Measurements from ENCODE around the gene KRTAP4-7. TPM values are rescaled to one million over a fixed set of nuclear protein-coding genes. Genes with fewer than 3 reads are reported as not detected.
"Not testable (repeated sequence)": the region's sequence is repeated elsewhere in the genome, so short reads cannot be mapped to it uniquely, and the experiment has no call there.

The KRTAP4-7 gene
- total RNA-seq, 6 experiments from 2014 or later: not detected

GRCh38 chr17:41116297-41116696 lies 32.3 kb downstream of the KRTAP4-7 start:
- TF ChIP-seq, protein P1, sequence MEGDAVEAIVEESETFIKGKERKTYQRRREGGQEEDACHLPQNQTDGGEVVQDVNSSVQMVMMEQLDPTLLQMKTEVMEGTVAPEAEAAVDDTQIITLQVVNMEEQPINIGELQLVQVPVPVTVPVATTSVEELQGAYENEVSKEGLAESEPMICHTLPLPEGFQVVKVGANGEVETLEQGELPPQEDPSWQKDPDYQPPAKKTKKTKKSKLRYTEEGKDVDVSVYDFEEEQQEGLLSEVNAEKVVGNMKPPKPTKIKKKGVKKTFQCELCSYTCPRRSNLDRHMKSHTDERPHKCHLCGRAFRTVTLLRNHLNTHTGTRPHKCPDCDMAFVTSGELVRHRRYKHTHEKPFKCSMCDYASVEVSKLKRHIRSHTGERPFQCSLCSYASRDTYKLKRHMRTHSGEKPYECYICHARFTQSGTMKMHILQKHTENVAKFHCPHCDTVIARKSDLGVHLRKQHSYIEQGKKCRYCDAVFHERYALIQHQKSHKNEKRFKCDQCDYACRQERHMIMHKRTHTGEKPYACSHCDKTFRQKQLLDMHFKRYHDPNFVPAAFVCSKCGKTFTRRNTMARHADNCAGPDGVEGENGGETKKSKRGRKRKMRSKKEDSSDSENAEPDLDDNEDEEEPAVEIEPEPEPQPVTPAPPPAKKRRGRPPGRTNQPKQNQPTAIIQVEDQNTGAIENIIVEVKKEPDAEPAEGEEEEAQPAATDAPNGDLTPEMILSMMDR (IDR thresholded peaks at IDR 0.05): no peak
- peak overlapping the region; percentile 67; the same call in 1 of the 2 replicates for H3K27ac Mint-ChIP-seq
- H3K36me3 Mint-ChIP-seq (ENCODE audit: low read depth): peaks cover 21% of the 10 kb centered on the region
- DNase-seq: peak; percentile 68
- H3K9me3 Mint-ChIP-seq: peaks cover 14% of the 10 kb centered on the region
- peaks cover 65% of the 10 kb centered on the region for H3K4me1 Mint-ChIP-seq (ENCODE audit: low read depth)
- H3K27me3 Mint-ChIP-seq (ENCODE audit: insufficient read depth): no peaks in the 10 kb centered on the region
- H3K4me3 Mint-ChIP-seq: no peak overlapping the region; the same call in 1 of the 2 replicates

DNA sequence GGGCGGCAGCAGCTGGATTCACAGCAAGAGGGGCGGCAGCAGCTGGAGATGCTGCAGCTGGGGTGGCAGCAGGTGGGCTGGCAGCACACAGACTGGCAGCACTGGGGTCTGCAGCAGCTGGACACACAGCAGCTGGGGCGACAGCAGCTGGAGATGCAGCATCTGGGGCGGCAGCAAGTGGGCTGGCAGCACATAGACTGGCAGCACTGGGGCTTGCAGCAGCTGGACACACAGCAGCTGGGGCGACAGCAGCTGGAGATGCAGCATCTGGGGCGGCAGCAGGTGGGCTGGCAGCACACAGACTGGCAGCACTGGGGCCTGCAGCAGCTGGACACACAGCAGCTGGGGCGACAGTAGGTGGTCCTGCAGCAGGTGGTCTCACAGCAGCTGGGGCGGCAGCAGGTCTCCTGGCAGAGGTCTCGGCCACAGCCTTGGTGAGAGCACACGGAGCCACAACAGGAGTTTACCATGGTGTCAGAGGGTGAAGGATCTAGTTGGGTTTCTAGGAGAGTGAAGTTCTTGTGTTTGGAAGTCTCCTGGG lies 34.0 kb downstream of the KRTAP4-7 start, which contains the start of gene KRTAP4-11:
Gene KRTAP4-11 (minus strand): TSS at position 528 of the 541 bp plus-strand sequence. CDS start 58 bp downstream, at position 470.
- Mint-ChIP-seq H3K4me1 (ENCODE audit: low read depth) (peaks cover 75% of the 10 kb centered on the region), H3K27ac (peak within 1 kb of the TSS; percentile 77), H3K4me3 (peak within 1 kb of the TSS; percentile 17), H3K9me3 (peaks cover 14% of the 10 kb centered on the region), H3K36me3 (ENCODE audit: low read depth) (peaks cover 22% of the 10 kb centered on the region)
- H3K27me3 Mint-ChIP-seq (ENCODE audit: insufficient read depth); DNase-seq: not testable (repeated sequence)

DNA sequence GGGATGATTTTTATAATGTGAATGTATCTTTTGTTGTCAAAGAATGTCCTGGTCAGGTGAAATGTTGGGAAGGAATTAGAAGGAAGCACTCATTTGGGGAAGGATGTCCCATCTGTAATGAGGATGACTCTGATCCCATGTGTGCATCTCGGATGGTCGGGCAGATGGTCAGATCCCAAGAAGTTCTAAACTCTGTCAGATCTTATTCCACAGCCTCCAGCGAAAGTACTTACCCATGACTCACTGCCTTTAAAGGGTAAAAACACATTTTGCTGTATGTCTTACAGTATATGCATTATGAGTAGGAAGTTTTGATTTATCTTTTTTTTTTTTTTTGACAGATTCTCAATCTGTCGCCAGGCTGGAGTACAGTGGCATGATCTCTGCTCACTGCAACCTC lies 34.8 kb downstream of the KRTAP4-7 start:
- H3K27ac Mint-ChIP-seq: peak overlapping the region; percentile 77
- H3K27me3 Mint-ChIP-seq (ENCODE audit: insufficient read depth): no peaks in the 10 kb centered on the region
- DNase-seq: peak; percentile 59
- peaks cover 8% of the 10 kb centered on the region for H3K9me3 Mint-ChIP-seq
- H3K4me1 Mint-ChIP-seq (ENCODE audit: low read depth): peaks cover 83% of the 10 kb centered on the region
- peak overlapping the region; percentile 17 for H3K4me3 Mint-ChIP-seq
- TF ChIP-seq, protein P1 (IDR thresholded peaks at IDR 0.05): no peak
- H3K36me3 Mint-ChIP-seq (ENCODE audit: low read depth): peaks cover 20% of the 10 kb centered on the region

DNA sequence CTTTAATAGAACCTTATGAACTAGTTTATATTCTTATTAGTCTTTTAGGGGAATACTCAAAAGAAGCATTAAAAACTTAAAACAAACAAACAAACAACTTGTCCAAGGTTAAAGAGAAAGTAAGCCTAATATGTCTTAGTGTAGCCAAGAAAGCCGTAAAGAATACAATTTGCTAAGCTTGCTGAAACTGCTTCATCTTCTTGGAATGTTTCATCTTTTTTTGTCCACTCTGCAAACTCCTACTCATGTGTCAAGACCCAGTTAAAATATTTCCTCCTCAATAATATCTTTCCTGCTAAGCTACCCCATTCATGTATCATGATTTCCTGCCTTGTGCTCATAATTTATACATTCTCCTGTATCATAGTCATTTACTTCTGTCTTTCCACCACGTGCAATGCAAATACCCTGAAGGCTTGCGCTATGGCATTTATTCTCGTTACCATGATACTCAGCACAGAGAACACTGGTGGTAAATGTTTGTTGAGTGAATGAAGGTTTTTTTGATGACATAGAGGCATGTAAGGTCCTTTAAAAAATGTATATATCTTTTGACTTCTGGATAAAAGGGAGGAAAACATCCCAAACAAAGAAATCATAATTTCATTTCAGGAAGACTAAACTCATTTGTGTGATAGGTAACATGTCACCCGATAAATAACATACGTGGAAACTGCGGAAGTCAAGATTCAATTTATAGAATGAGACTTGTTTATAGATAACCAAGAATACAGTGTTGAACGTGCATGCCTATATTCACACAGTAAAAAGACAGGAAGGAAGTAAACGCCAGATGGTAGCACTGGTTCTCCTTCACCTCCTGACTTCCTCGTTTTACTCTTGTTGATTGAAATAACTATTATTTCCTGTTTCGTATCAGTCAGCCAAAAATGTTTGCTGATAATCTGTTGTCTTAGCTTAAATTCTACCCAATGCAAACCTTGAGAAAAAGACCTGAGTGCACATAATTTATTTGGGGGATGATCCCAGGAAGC lies 36.0 kb downstream of the KRTAP4-7 start:
- peak; percentile 90 for DNase-seq
- not testable (repeated sequence) for H3K27me3 Mint-ChIP-seq (ENCODE audit: insufficient read depth); H3K9me3 Mint-ChIP-seq
- H3K36me3 Mint-ChIP-seq (ENCODE audit: low read depth): peaks cover 20% of the 10 kb centered on the region
- peak overlapping the region; percentile 35; the same call in 1 of the 2 replicates for H3K4me3 Mint-ChIP-seq
- peak overlapping the region; percentile 85 for H3K27ac Mint-ChIP-seq
- peaks cover 91% of the 10 kb centered on the region for H3K4me1 Mint-ChIP-seq (ENCODE audit: low read depth)

DNA sequence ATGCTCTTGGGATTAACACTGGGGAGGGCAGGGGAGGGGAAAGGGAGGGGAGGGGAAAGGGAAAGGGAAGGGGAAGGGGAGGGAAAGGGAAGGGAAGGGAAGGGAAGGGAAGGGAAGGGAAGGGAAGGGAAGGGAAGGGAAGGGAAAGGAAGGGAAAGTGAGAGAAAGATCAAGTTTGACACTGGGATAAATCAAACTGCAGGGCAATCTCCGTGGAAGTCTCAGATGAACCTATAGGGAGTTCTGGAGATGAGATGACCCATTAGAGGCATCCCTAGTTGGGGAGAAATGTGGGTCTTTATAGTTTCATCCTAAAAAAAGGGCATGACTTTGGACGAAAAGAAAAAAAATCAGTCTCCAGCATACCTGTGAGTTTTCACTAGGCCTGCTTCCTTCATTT lies 37.8 kb downstream of the KRTAP4-7 start:
- H3K27me3 Mint-ChIP-seq (ENCODE audit: insufficient read depth): no peaks in the 10 kb centered on the region
- peaks cover 26% of the 10 kb centered on the region for H3K36me3 Mint-ChIP-seq (ENCODE audit: low read depth)
- H3K27ac Mint-ChIP-seq: peak overlapping the region; percentile 76
- H3K4me3 Mint-ChIP-seq: no peak overlapping the region
- peaks cover 78% of the 10 kb centered on the region for H3K4me1 Mint-ChIP-seq (ENCODE audit: low read depth)
- peaks cover 8% of the 10 kb centered on the region for H3K9me3 Mint-ChIP-seq
- TF ChIP-seq, protein P1 (IDR thresholded peaks at IDR 0.05): no peak
- DNase-seq: no peak

DNA sequence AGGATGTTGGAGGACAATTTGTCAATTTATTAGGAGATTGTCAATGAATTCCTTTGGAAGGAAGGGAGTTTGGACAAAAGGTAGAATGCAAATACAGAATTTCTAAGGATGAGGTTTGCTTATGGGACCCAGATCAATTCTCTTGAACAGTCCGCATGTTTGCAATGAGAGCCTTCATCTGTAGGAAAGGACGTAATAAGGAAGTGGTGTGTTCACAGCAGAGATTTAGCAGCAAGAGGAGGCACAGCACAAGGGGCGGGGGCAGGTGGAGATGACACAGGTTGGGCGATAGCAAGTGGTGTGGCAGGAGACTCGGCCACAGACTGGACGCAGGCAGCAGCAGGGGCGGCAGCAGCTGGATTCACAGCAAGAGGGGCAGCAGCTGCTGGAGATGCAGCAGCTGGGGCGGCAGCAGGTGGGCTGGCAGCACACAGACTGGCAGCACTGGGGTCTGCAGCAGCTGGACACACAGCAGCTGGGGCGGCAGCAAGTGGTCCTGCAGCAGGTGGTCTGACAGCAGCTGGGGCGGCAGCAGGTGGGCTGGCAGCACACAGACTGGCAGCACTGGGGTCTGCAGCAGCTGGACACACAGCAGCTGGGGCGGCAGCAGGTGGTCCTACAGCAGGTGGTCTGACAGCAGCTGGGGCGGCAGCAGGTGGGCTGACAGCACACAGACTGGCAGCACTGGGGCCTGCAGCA lies 39.5 kb downstream of the KRTAP4-7 start:
- H3K27me3 Mint-ChIP-seq (ENCODE audit: insufficient read depth); DNase-seq; H3K9me3 Mint-ChIP-seq: not testable (repeated sequence)
- peak overlapping the region; percentile 76 for H3K27ac Mint-ChIP-seq
- peaks cover 61% of the 10 kb centered on the region for H3K4me1 Mint-ChIP-seq (ENCODE audit: low read depth)
- H3K4me3 Mint-ChIP-seq: peak overlapping the region; percentile 20; the same call in 1 of the 2 replicates
- H3K36me3 Mint-ChIP-seq (ENCODE audit: low read depth): peaks cover 30% of the 10 kb centered on the region

DNA sequence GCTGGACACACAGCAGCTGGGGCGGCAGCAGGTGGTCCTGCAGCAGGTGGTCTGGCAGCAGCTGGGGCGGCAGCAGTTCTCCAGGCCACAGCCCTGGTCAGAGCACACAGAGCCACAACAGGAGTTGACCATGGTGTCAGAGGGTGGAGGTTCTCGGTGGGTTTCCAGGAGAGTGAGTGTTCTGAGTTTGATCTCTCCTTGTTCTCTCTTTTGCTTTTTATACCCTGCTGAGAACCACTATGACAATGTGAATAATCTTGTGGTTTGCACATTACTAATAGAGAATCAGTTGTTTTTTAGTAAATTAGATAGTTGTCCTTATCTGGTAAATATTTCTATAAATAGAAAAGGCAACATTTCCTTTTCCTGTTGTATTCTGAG lies 40.0 kb downstream of the KRTAP4-7 start, which contains the start of gene KRTAP4-12:
Gene KRTAP4-12 (minus strand): TSS at position 192 of the 381 bp plus-strand sequence. CDS start 60 bp downstream, at position 132.
- Mint-ChIP-seq H3K36me3 (ENCODE audit: low read depth) (peaks cover 35% of the 10 kb centered on the region), H3K27ac (peak within 1 kb of the TSS; percentile 76), H3K9me3 (peaks cover 12% of the 10 kb centered on the region), H3K4me1 (ENCODE audit: low read depth) (peaks cover 55% of the 10 kb centered on the region), H3K4me3 (peak within 1 kb of the TSS; percentile 20; the same call in 1 of the 2 replicates)
- not testable (repeated sequence) for H3K27me3 Mint-ChIP-seq (ENCODE audit: insufficient read depth)
- DNase-seq: peak; percentile 22

Measured in HFFc6 (cell line).